Activated CD8-positive, alpha-beta memory T cell treated with anti-CD3 and anti-CD28 coated beads, Interleukin-2, amount 50 U/mL, for 4 hours (primary cell): ENCODE measurements around the gene ITGB6.
"Not testable (repeated sequence)": the region's sequence is repeated elsewhere in the genome, so short reads cannot be mapped to it uniquely, and the experiment has no call there.

Source experiments
- DNase-seq: peaks from one replicate; pipeline ENCODE4 v3.0.0-alpha.2; 2020

Gene ITGB6

GRCh38 chr2:160139350-160139749, 60.7 kb downstream of the ITGB6 start:
- no peak for DNase-seq

DNA sequence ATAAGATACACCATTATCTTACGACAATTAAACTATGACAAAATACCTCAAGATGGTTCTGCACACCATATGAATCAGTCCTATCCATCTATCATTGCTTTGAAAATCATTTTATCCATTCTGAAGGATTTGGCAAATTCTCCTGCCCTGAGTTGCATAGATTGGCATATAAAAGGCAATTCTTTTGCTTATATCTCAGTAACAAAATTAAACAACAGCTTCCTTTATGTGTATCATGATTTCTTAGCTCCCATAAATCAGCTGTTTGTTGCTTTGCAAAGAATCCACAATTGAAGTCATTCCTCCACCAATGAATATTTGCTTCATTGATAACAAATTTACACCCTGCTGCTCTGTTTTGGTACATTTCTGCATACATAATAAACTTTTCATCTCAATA, 61.7 kb downstream of the ITGB6 start:
- no peak for DNase-seq

GRCh38 chr2:160137464-160137863, 62.6 kb downstream of the ITGB6 start:
- DNase-seq: no peak

DNA sequence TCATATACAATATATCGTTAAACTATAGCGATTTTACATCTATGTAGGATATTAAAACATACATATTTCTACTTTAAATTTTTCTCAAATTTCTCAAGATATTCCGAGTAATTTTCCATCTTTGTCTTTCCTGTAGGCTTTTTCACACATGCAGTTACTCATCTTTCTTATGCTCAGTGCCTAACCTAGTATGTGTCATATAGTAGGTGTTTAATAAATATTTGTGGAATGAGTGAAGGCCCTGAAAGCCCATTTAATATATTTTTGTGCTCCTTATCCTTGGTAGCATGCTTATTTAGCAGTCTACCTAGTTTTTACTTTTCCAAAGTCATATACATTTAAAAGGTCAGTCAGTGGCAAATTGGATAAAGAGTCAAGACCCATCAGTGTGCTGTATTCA, 67.3 kb downstream of the ITGB6 start:
- no peak for DNase-seq

DNA sequence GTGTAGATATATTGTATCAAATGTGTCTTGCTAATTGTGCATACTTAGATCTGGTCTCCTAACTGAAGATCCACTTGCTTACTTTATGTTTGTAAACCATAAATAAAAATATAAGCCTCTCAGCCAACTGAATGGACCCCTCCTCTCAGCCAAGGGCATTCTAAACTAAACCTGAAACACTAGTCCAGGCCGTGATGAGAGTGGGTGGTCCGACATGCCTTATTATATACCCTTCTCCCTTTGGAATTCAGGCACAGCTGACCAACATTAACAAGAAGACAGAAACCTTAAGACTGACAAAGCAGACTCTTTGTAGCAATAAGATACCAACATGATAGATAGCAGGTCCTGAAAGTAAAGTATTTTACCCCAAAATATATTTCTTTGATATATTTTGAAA, 73.3 kb downstream of the ITGB6 start:
- no peak for DNase-seq

- DNase-seq: no peak
Measured at GRCh38 chr2:160126315-160126714, 73.8 kb downstream of the ITGB6 start.

- DNase-seq: no peak
Measured at GRCh38 chr2:160125828-160126227, 74.2 kb downstream of the ITGB6 start.

GRCh38 chr2:160125366-160125765, 74.7 kb downstream of the ITGB6 start:
- no peak for DNase-seq

DNA sequence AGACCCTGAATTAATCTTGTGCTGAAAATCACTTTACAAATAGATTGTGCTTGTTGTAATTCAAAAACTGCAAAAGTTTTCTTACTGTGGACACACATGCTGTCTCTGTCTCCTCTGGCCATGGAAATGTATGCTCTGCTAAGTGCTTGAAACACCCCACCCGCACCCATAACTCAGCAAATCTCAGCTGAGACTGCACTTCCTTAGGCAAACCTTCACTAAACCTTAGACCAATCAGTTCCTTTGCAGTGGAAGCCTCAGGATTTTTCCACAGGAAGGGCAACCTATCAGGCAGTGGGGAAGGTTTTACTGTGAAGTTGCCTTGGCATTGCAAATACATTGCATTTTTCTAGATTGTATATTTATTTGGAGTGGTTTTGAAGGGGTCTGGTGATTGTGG, 75.5 kb downstream of the ITGB6 start:
- DNase-seq: no peak

GRCh38 chr2:160114721-160115120, 85.4 kb downstream of the ITGB6 start:
- not testable (repeated sequence) for DNase-seq

GRCh38 chr2:160114020-160114419, 86.1 kb downstream of the ITGB6 start:
- no peak for DNase-seq

- no peak for DNase-seq
Measured at GRCh38 chr2:160111951-160112798, 87.9 kb downstream of the ITGB6 start.

GRCh38 chr2:160110674-160111239, 89.3 kb downstream of the ITGB6 start:
- no peak for DNase-seq

- DNase-seq: peak; percentile 35
Measured at GRCh38 chr2:160109939-160110673, 90.0 kb downstream of the ITGB6 start.

GRCh38 chr2:160109243-160109642, 90.8 kb downstream of the ITGB6 start:
- no peak for DNase-seq

DNA sequence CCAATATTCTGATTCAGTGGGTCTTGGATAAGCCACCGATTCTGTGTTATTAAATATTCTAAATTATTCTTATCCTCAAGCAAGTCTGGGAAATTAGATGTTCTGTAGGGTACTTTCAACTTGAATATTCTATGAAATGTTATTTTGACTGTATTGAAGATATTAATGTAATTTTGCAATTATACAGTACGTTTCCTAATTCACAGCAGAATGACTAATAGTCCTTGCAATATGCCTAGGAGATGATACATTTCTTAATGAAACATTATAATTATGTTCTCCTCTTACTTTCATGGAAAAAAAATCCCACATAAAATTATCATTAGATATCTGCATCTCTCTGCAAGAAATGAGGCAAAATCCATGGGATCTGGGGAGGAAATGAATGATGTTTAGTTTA, 91.4 kb downstream of the ITGB6 start:
- no peak for DNase-seq

- no peak for DNase-seq
Measured at GRCh38 chr2:160105366-160105765, 94.7 kb downstream of the ITGB6 start.

- no peak for DNase-seq
Measured at GRCh38 chr2:160104115-160104514, 96.0 kb downstream of the ITGB6 start.

DNA sequence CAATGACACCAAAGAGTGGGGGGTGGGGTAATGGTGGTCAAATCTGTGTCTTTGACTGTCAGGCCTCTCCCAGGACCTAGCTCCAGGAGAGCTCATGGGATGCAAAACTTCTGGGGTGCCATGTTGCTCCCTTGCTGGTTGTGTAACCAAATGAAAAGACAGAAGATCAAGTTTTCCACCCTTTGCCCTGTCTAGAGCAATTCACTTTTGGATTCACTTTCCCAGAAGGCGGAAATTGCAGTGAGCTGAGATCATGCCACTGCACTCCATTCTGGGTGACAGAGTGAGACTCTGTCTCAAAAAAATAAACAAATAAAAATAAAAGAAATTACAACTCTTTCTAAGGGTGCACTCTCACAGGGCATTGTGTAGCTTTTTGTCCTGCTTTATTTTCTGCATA, 102.7 kb downstream of the ITGB6 start:
- no peak for DNase-seq

- no peak for DNase-seq
Measured at GRCh38 chr2:160096409-160096808, 103.7 kb downstream of the ITGB6 start.

GRCh38 chr2:160092445-160092844, 107.6 kb downstream of the ITGB6 start:
- DNase-seq: no peak

DNA sequence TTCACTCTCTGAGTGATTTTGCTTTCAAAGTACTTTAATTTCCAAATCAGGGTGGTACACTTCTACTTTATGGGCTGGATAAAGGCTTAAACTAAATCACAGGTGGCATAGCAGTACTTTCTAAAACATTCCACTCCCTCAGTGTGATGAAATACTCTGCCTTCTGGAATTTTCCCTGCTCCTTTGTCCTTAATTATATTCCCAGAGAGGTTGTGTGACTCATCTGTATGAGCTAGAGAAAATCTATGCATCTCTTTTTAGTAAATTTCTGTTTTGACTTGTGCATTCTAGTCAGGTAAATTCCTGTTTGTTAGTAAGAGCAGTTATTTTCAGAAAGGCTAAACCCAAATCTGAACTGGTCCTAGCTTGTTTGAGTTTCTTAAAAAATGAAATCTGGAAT, 108.7 kb downstream of the ITGB6 start:
- DNase-seq: no peak

DNA sequence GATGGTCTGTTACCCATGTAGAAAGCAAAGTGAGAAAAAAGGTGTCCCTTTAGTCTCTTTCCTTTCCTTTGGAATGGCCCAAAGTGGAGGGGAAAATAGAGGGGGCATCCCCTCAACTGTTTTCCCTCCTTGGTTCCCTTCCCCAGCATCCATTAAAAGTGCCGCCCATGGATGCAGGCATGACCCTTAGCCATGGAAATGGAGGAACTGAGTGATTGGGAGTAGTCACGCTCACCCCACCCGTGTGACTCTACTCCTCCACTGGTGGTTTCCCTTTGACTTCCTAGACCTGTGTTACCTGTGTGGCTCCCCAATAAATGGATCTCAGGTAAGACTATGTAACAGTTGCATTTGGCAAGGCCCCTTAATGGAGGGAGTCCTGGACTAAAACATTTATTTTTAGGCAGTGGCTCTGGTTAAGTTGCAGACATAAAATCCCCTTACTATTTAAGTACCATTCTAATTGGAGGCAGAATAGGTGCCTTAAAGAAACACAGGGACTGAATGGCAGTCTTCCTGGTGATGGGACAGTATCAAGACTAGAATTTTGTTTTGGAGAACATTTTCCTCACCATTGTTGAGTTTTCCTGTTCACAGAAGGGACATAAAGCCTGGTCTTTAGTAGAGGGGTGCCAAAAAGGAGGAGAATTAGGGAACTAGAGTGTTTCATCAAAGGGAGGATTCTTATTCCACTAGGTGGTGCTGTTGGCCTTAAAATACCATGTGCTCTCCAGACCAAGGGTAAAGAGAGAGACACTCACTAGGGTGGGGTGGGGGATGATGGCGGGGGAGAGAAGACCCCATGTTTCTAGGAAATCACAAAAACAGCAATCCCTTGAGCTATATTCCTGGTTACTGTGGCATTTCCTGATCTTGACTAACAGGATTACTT, 112.0 kb downstream of the ITGB6 start:
- no peak for DNase-seq
